ENCODE data around the gene CCP110.

GRCh38 chr16:19555938-19556771, 32.4 kb downstream of the CCP110 start:
- TF ChIP-seq CTCF (conservative IDR thresholded peaks at IDR 0.05; ENCODE audit: low read depth in 2 of 2) (peak; percentile 15 to 33; a peak in 2 of 4 replicates), EZH2phosphoT487 (IDR thresholded peaks at IDR 0.05; ENCODE audit: unreplicated experiment) (no peak), EZH2 (IDR thresholded peaks at IDR 0.05; ENCODE audit: low read depth, unreplicated experiment) (no peak), POLR2AphosphoS5 (IDR thresholded peaks at IDR 0.05; ENCODE audit: low read depth) (no peak), JUNB (IDR thresholded peaks at IDR 0.05; ENCODE audit: unreplicated experiment) (no peak), CREB1 (CRISPR knock-in tag; IDR thresholded peaks at IDR 0.05; ENCODE audit: low read depth) (peak; percentile 13; the same call in 1 of the 2 replicates), STAT1 (IDR thresholded peaks at IDR 0.05; ENCODE audit: unreplicated experiment) (no peak), ZNF114 (CRISPR knock-in tag; IDR thresholded peaks at IDR 0.05) (no peak), ZNF331 (CRISPR knock-in tag; IDR thresholded peaks at IDR 0.05; ENCODE audit: low read depth) (no peak), NANOG (IDR thresholded peaks at IDR 0.05; ENCODE audit: borderline replicate concordance) (no peak)
- TF ChIP-seq, protein P1, sequence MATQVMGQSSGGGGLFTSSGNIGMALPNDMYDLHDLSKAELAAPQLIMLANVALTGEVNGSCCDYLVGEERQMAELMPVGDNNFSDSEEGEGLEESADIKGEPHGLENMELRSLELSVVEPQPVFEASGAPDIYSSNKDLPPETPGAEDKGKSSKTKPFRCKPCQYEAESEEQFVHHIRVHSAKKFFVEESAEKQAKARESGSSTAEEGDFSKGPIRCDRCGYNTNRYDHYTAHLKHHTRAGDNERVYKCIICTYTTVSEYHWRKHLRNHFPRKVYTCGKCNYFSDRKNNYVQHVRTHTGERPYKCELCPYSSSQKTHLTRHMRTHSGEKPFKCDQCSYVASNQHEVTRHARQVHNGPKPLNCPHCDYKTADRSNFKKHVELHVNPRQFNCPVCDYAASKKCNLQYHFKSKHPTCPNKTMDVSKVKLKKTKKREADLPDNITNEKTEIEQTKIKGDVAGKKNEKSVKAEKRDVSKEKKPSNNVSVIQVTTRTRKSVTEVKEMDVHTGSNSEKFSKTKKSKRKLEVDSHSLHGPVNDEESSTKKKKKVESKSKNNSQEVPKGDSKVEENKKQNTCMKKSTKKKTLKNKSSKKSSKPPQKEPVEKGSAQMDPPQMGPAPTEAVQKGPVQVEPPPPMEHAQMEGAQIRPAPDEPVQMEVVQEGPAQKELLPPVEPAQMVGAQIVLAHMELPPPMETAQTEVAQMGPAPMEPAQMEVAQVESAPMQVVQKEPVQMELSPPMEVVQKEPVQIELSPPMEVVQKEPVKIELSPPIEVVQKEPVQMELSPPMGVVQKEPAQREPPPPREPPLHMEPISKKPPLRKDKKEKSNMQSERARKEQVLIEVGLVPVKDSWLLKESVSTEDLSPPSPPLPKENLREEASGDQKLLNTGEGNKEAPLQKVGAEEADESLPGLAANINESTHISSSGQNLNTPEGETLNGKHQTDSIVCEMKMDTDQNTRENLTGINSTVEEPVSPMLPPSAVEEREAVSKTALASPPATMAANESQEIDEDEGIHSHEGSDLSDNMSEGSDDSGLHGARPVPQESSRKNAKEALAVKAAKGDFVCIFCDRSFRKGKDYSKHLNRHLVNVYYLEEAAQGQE (IDR thresholded peaks at IDR 0.05; ENCODE audit: unreplicated experiment), result no peak
- TF ChIP-seq, protein P2, sequence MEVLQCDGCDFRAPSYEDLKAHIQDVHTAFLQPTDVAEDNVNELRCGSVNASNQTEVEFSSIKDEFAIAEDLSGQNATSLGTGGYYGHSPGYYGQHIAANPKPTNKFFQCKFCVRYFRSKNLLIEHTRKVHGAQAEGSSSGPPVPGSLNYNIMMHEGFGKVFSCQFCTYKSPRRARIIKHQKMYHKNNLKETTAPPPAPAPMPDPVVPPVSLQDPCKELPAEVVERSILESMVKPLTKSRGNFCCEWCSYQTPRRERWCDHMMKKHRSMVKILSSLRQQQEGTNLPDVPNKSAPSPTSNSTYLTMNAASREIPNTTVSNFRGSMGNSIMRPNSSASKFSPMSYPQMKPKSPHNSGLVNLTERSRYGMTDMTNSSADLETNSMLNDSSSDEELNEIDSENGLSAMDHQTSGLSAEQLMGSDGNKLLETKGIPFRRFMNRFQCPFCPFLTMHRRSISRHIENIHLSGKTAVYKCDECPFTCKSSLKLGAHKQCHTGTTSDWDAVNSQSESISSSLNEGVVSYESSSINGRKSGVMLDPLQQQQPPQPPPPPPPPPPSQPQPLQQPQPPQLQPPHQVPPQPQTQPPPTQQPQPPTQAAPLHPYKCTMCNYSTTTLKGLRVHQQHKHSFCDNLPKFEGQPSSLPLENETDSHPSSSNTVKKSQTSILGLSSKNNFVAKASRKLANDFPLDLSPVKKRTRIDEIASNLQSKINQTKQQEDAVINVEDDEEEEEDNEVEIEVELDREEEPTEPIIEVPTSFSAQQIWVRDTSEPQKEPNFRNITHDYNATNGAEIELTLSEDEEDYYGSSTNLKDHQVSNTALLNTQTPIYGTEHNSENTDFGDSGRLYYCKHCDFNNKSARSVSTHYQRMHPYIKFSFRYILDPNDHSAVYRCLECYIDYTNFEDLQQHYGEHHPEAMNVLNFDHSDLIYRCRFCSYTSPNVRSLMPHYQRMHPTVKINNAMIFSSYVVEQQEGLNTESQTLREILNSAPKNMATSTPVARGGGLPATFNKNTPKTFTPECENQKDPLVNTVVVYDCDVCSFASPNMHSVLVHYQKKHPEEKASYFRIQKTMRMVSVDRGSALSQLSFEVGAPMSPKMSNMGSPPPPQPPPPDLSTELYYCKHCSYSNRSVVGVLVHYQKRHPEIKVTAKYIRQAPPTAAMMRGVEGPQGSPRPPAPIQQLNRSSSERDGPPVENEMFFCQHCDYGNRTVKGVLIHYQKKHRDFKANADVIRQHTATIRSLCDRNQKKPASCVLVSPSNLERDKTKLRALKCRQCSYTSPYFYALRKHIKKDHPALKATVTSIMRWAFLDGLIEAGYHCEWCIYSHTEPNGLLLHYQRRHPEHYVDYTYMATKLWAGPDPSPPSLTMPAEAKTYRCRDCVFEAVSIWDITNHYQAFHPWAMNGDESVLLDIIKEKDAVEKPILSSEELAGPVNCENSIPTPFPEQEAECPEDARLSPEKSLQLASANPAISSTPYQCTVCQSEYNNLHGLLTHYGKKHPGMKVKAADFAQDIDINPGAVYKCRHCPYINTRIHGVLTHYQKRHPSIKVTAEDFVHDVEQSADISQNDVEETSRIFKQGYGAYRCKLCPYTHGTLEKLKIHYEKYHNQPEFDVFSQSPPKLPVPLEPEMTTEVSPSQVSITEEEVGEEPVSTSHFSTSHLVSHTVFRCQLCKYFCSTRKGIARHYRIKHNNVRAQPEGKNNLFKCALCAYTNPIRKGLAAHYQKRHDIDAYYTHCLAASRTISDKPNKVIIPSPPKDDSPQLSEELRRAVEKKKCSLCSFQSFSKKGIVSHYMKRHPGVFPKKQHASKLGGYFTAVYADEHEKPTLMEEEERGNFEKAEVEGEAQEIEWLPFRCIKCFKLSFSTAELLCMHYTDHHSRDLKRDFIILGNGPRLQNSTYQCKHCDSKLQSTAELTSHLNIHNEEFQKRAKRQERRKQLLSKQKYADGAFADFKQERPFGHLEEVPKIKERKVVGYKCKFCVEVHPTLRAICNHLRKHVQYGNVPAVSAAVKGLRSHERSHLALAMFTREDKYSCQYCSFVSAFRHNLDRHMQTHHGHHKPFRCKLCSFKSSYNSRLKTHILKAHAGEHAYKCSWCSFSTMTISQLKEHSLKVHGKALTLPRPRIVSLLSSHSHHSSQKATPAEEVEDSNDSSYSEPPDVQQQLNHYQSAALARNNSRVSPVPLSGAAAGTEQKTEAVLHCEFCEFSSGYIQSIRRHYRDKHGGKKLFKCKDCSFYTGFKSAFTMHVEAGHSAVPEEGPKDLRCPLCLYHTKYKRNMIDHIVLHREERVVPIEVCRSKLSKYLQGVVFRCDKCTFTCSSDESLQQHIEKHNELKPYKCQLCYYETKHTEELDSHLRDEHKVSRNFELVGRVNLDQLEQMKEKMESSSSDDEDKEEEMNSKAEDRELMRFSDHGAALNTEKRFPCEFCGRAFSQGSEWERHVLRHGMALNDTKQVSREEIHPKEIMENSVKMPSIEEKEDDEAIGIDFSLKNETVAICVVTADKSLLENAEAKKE (CRISPR knock-in tag; IDR thresholded peaks at IDR 0.05), result no peak
- TF ChIP-seq, protein P3, sequence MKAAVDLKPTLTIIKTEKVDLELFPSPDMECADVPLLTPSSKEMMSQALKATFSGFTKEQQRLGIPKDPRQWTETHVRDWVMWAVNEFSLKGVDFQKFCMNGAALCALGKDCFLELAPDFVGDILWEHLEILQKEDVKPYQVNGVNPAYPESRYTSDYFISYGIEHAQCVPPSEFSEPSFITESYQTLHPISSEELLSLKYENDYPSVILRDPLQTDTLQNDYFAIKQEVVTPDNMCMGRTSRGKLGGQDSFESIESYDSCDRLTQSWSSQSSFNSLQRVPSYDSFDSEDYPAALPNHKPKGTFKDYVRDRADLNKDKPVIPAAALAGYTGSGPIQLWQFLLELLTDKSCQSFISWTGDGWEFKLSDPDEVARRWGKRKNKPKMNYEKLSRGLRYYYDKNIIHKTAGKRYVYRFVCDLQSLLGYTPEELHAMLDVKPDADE (IDR thresholded peaks at IDR 0.05), result no peak

Measured in GM23338 (cell line).